MM.1S (cell line): Measurements from ENCODE around the gene RAB11B.

Experiments used
- DNase-seq: peaks from one replicate; pipeline ENCODE4 v3.0.0-alpha.2; 2015
- H2AFZ ChIP-seq: fragments of 300-600 bp; sonication (generic); 2 replicates; pipeline ENCODE4 v1.6.0; 2016; ENCODE audit warnings: antibody characterized with exemption, low read length
- H3F3A ChIP-seq: fragments of 300-600 bp; sonication (generic); 2 replicates; pipeline ENCODE4 v1.6.1; 2016; ENCODE audit warnings: mild to moderate bottlenecking, antibody characterized with exemption, low read length, moderate library complexity, mixed read lengths; ENCODE audit not compliant: insufficient read depth
- H3K27ac ChIP-seq: fragments of 300-600 bp; sonication (generic); 2 replicates; pipeline ENCODE4 v1.5.1; 2016; ENCODE audit warnings: mild to moderate bottlenecking, low read length
- H3K27me3 ChIP-seq: fragments of 300-600 bp; sonication (generic); replicated peaks from 2 replicates; pipeline ENCODE4 v1.6.0; 2016; ENCODE audit warnings: low read length; ENCODE audit not compliant: insufficient read depth
- H3K36me3 ChIP-seq: fragments of 300-600 bp; sonication (generic); replicated peaks from 2 replicates; pipeline ENCODE4 v1.6.1; 2016; ENCODE audit warnings: mild to moderate bottlenecking, low read length, mixed read lengths; ENCODE audit not compliant: insufficient read depth
- H3K4me1 ChIP-seq: fragments of 300-600 bp; sonication (generic); 2 replicates; pipeline ENCODE4 v1.6.1; 2016; ENCODE audit warnings: low read length, mixed read lengths
- H3K4me2 ChIP-seq: fragments of 300-600 bp; sonication (generic); 2 replicates; pipeline ENCODE4 v1.6.0; 2016; ENCODE audit warnings: low read depth, low read length
- H3K4me3 ChIP-seq: fragments of 300-600 bp; sonication (generic); 2 replicates; pipeline ENCODE4 v1.5.1; 2016; ENCODE audit warnings: low read length, mixed read lengths
- H3K79me2 ChIP-seq: fragments of 300-600 bp; sonication (generic); 2 replicates; pipeline ENCODE4 v1.6.1; 2016; ENCODE audit warnings: mixed run types, low read length, mixed read lengths
- H3K9ac ChIP-seq: fragments of 300-600 bp; sonication (generic); 2 replicates; pipeline ENCODE4 v1.6.1; 2016; ENCODE audit warnings: low read length, mixed read lengths
- H3K9me2 ChIP-seq: fragments of 300-600 bp; sonication (generic); replicated peaks from 2 replicates; pipeline ENCODE4 v1.6.1; 2016; ENCODE audit warnings: mild to moderate bottlenecking, low read length, mixed read lengths; ENCODE audit not compliant: insufficient read depth
- H3K9me3 ChIP-seq: fragments of 300-600 bp; sonication (generic); replicated peaks from 2 replicates; pipeline ENCODE4 v1.6.1; 2016; ENCODE audit warnings: mild to moderate bottlenecking, low read length, mixed read lengths; ENCODE audit not compliant: insufficient read depth
- H4K20me1 ChIP-seq: fragments of 300-600 bp; sonication (generic); 2 replicates; pipeline ENCODE4 v1.6.1; 2016; ENCODE audit warnings: mild to moderate bottlenecking, low read length, moderate library complexity, mixed read lengths; ENCODE audit not compliant: insufficient read depth
- CTCF ChIP-seq: fragments of 300-600 bp; sonication (generic); IDR thresholded peaks from 2 replicates; pipeline ENCODE4 v1.5.1; 2016; ENCODE audit warnings: antibody characterized with exemption, low read length, mixed read lengths
- EZH2 ChIP-seq: fragments of 300-600 bp; sonication (generic); optimal IDR thresholded peaks from 2 replicates; pipeline ENCODE3; 2017; ENCODE audit warnings: low read depth, mild to moderate bottlenecking, antibody characterized with exemption, low read length, mixed read lengths
- EZH2phosphoT487 ChIP-seq: fragments of 300-600 bp; sonication (generic); IDR thresholded peaks from 2 replicates; pipeline ENCODE4 v1.6.1; 2018; ENCODE audit warnings: antibody characterized with exemption, low read length

The RAB11B gene

GRCh38 chr19:8429044-8429443, 38.9 kb downstream of the RAB11B start:
- Histone ChIP-seq H3K36me3 (no peaks in the 10 kb centered on the region), H3K4me3 (no peak overlapping the region), H3K9me2 (no peaks in the 10 kb centered on the region), H3K27ac (no peak overlapping the region), H3K79me2 (no peaks in the 10 kb centered on the region), H3K9me3 (no peaks in the 10 kb centered on the region), H3K4me1 (no peaks in the 10 kb centered on the region), H3K4me2 (no peak overlapping the region), H3K9ac (no peak overlapping the region), H3K27me3 (no peaks in the 10 kb centered on the region), H2AFZ (no peak overlapping the region), H3F3A (no peaks in the 10 kb centered on the region), H4K20me1 (no peaks in the 10 kb centered on the region)
- TF ChIP-seq CTCF (no peak), EZH2phosphoT487 (no peak), EZH2 (no peak)
- no peak for DNase-seq

GRCh38 chr19:8429826-8430225, 39.7 kb downstream of the RAB11B start:
- H3F3A ChIP-seq = no peaks in the 10 kb centered on the region
- H3K27me3 ChIP-seq = no peaks in the 10 kb centered on the region
- no peaks in the 10 kb centered on the region for H3K4me1 ChIP-seq
- no peak overlapping the region for H3K9ac ChIP-seq
- H3K4me3 ChIP-seq = no peak overlapping the region
- no peak for DNase-seq
- H3K27ac ChIP-seq = no peak overlapping the region
- no peak for TF ChIP-seq CTCF
- TF ChIP-seq EZH2 = no peak
- TF ChIP-seq EZH2phosphoT487 = no peak
- H2AFZ ChIP-seq = no peak overlapping the region
- no peaks in the 10 kb centered on the region for H3K79me2 ChIP-seq
- H3K36me3 ChIP-seq = no peaks in the 10 kb centered on the region
- H3K4me2 ChIP-seq = no peak overlapping the region
- no peaks in the 10 kb centered on the region for H3K9me3 ChIP-seq
- H4K20me1 ChIP-seq = no peaks in the 10 kb centered on the region
- no peaks in the 10 kb centered on the region for H3K9me2 ChIP-seq

- no peaks in the 10 kb centered on the region for H3K27me3 ChIP-seq
- no peaks in the 10 kb centered on the region for H3K4me1 ChIP-seq
- no peak for DNase-seq
- TF ChIP-seq EZH2phosphoT487 (no peak), CTCF (no peak), EZH2 (no peak)
- no peak overlapping the region for H3K4me3 ChIP-seq
- no peak overlapping the region for H3K4me2 ChIP-seq
- no peak overlapping the region for H3K9ac ChIP-seq
- no peak overlapping the region for H3K27ac ChIP-seq
- no peak overlapping the region for H2AFZ ChIP-seq
- no peaks in the 10 kb centered on the region for H3K79me2 ChIP-seq
- H3K36me3 ChIP-seq = no peaks in the 10 kb centered on the region
- no peaks in the 10 kb centered on the region for H3F3A ChIP-seq
- H4K20me1 ChIP-seq = no peaks in the 10 kb centered on the region
- no peaks in the 10 kb centered on the region for H3K9me3 ChIP-seq
- no peaks in the 10 kb centered on the region for H3K9me2 ChIP-seq
Observed at GRCh38 chr19:8430650-8431049, 40.5 kb downstream of the RAB11B start.
